Measurements from ENCODE around the gene APOA1. TPM values are rescaled to one million over a fixed set of nuclear protein-coding genes. Genes with fewer than 3 reads are reported as not detected.

APOA1 gene
- total RNA-seq, 2 donors from 2014 or later: 91.8 to 120 TPM

GRCh38 chr11:116869610-116870009 is 32.2 kb upstream of the APOA1 start:
- Histone ChIP-seq H3K9me3 (ENCODE audit: control insufficient read depth, low read length) (no peaks in the 10 kb centered on the region), H3K9ac (ENCODE audit: extremely low read depth, low read length, poor library complexity, severe bottlenecking) (no peak overlapping the region), H3K4me1 (ENCODE audit: control insufficient read depth, insufficient read depth, low read length) (no peaks in the 10 kb centered on the region), H3K4me3 (ENCODE audit: low read length) (no peak overlapping the region), H3K27me3 (ENCODE audit: control insufficient read depth, insufficient read depth, low read length, poor library complexity, severe bottlenecking) (no peaks in the 10 kb centered on the region), H3K36me3 (ENCODE audit: control insufficient read depth, insufficient read depth, low read length) (peaks cover 94% of the 10 kb centered on the region), H3K27ac (ENCODE audit: low read depth, low read length) (no peak overlapping the region)
- no peak overlapping the region for H3K27ac Mint-ChIP-seq
- no peaks in the 10 kb centered on the region for H3K9me3 Mint-ChIP-seq
- no peak overlapping the region for H3K4me3 Mint-ChIP-seq
- H3K36me3 Mint-ChIP-seq (ENCODE audit: low read depth): peaks cover 71% of the 10 kb centered on the region
- DNase-seq: no peak
- peak; percentile 39 for TF ChIP-seq CTCF (conservative IDR thresholded peaks at IDR 0.05)
- WGBS, 2 experiments (ENCODE audit: insufficient coverage in 1 of 2, insufficient read length in 1 of 2): 91 to 100% methylated on average over 2 to 4 of the region's 4 CpGs
- H3K27me3 Mint-ChIP-seq (ENCODE audit: insufficient read depth): no peaks in the 10 kb centered on the region
- no peaks in the 10 kb centered on the region for H3K4me1 Mint-ChIP-seq

- H3K4me3 Mint-ChIP-seq: no peak overlapping the region
- no peak overlapping the region for H3K27ac ChIP-seq (ENCODE audit: low read depth, low read length)
Measured at GRCh38 chr11:116868066-116868465, 30.6 kb upstream of the APOA1 start.

GRCh38 chr11:116867619-116868018 is 30.2 kb upstream of the APOA1 start:
- no peak for DNase-seq
- peaks cover 88% of the 10 kb centered on the region for H3K36me3 ChIP-seq (ENCODE audit: control insufficient read depth, insufficient read depth, low read length)
- no peak for TF ChIP-seq CTCF (conservative IDR thresholded peaks at IDR 0.05)
- Mint-ChIP-seq H3K27ac (no peak overlapping the region), H3K9me3 (no peaks in the 10 kb centered on the region), H3K27me3 (ENCODE audit: insufficient read depth) (no peaks in the 10 kb centered on the region), H3K4me3 (no peak overlapping the region), H3K36me3 (ENCODE audit: low read depth) (peaks cover 63% of the 10 kb centered on the region), H3K4me1 (no peaks in the 10 kb centered on the region)
- no peaks in the 10 kb centered on the region for H3K9me3 ChIP-seq (ENCODE audit: control insufficient read depth, low read length)
- no peak overlapping the region for H3K27ac ChIP-seq (ENCODE audit: low read depth, low read length)
- H3K27me3 ChIP-seq (ENCODE audit: control insufficient read depth, insufficient read depth, low read length, poor library complexity, severe bottlenecking): no peaks in the 10 kb centered on the region
- H3K4me1 ChIP-seq (ENCODE audit: control insufficient read depth, insufficient read depth, low read length): no peaks in the 10 kb centered on the region
- H3K4me3 ChIP-seq (ENCODE audit: low read length): no peak overlapping the region
- WGBS, 2 experiments (ENCODE audit: insufficient coverage in 1 of 2, insufficient read length in 1 of 2): 94 to 98% methylated on average over 11 of the region's 11 CpGs
- no peak overlapping the region for H3K9ac ChIP-seq (ENCODE audit: extremely low read depth, low read length, poor library complexity, severe bottlenecking)

More at GRCh38 chr11:116868066-116868465, 30.6 kb upstream of the APOA1 start:
- peaks cover 68% of the 10 kb centered on the region for H3K36me3 Mint-ChIP-seq (ENCODE audit: low read depth)
- no peak for TF ChIP-seq CTCF (conservative IDR thresholded peaks at IDR 0.05)
- H3K36me3 ChIP-seq (ENCODE audit: control insufficient read depth, insufficient read depth, low read length): peaks cover 92% of the 10 kb centered on the region
- H3K4me1 Mint-ChIP-seq: no peaks in the 10 kb centered on the region
- H3K9me3 Mint-ChIP-seq: no peaks in the 10 kb centered on the region
- H3K9me3 ChIP-seq (ENCODE audit: control insufficient read depth, low read length): no peaks in the 10 kb centered on the region
- no peak overlapping the region for H3K27ac Mint-ChIP-seq
- 91 to 100% methylated on average over 2 to 3 of the region's 3 CpGs for WGBS, 2 experiments (ENCODE audit: insufficient coverage in 1 of 2, insufficient read length in 1 of 2)
- H3K4me3 ChIP-seq (ENCODE audit: low read length): no peak overlapping the region
- no peaks in the 10 kb centered on the region for H3K4me1 ChIP-seq (ENCODE audit: control insufficient read depth, insufficient read depth, low read length)
- no peaks in the 10 kb centered on the region for H3K27me3 Mint-ChIP-seq (ENCODE audit: insufficient read depth)
- no peaks in the 10 kb centered on the region for H3K27me3 ChIP-seq (ENCODE audit: control insufficient read depth, insufficient read depth, low read length, poor library complexity, severe bottlenecking)
- no peak for DNase-seq
- H3K9ac ChIP-seq (ENCODE audit: extremely low read depth, low read length, poor library complexity, severe bottlenecking): no peak overlapping the region
